ENCODE measurements around the gene ATP1A4. TPM values are rescaled to one million over a fixed set of nuclear protein-coding genes. Genes with fewer than 3 reads are reported as not detected.

ATP1A4 gene
- total RNA-seq, 2 donors from 2014 or later = 2.8 to 5.2 TPM

DNA sequence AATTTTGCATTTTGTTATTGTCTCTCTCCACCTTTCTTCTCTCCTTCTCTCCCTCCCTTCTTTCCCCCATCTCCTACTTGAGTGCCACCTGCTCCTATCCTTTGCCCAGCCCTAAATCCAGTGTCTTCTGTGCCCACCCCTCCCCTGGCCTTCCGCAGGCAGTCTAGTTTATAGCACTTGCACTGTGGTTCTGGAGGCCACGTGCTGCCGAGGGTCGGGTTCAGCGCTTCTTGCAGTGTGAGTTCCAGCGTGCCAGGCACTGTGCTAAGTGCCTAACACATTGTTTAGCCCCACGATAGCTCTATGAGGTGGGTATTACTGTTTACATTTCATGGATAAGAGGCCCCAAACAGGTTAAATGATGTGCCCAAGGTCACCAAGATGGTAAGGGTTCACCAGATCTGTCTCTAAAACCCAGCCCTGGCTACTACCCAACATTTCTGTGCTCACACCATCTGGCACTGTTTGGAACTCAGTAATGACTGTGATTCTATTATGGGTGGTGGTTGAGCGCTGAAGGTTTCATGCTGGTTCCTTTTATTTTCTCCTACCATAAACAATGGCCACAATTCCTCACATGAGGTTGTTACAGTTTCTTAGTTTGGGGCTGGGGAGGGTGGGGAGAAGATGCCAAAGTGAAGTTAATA is 14.1 kb upstream of the ATP1A4 start:
- intact Hi-C loops (cut with DNase I) = no loop called here
- no peak for DNase-seq (ENCODE audit: low spot score)
- Histone ChIP-seq H3K27me3 (replicated peaks; ENCODE audit: insufficient read depth) (no peaks in the 10 kb centered on the region), H3K4me1 (replicated peaks) (no peaks in the 10 kb centered on the region), H3K9me3 (no peaks in the 10 kb centered on the region), H3K4me3 (no peak overlapping the region), H3K27ac (no peak overlapping the region), H3K36me3 (no peaks in the 10 kb centered on the region)
- TF ChIP-seq CTCF (IDR thresholded peaks at IDR 0.05) (no peak), POLR2A (IDR thresholded peaks at IDR 0.05) (no peak), POLR2AphosphoS5 (IDR thresholded peaks at IDR 0.05) (no peak)
- WGBS = 88% methylated on average over 8 of the region's 8 CpGs

DNA sequence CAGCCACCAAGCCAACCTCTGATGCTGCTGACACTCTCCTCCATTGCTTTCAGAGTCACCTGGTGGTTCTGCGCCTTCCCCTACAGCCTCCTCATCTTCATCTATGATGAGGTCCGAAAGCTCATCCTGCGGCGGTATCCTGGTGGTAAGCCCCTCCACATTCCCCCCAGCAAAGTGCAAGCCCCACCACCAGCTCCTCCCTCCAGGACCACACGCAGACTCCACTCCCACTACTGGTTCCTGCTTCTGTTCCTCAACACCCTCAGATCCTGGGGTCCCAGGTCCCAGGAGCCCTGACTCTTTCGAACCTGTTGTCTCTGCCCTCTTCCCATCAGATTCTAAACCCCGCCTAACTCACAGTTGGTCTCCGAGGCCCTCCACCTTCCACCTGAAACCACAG is 11.6 kb upstream of the ATP1A4 start:
- Histone ChIP-seq H3K4me1 (replicated peaks) (no peaks in the 10 kb centered on the region), H3K36me3 (no peaks in the 10 kb centered on the region), H3K9me3 (no peaks in the 10 kb centered on the region), H3K27me3 (replicated peaks; ENCODE audit: insufficient read depth) (no peaks in the 10 kb centered on the region), H3K4me3 (no peak overlapping the region), H3K27ac (no peak overlapping the region)
- intact Hi-C loops (cut with DNase I) = no loop called here
- 93% methylated on average over 8 of the region's 8 CpGs for WGBS
- no peak for DNase-seq (ENCODE audit: low spot score)
- no peak for TF ChIP-seq POLR2AphosphoS5 (IDR thresholded peaks at IDR 0.05)
- TF ChIP-seq CTCF (IDR thresholded peaks at IDR 0.05) = no peak

GRCh38 chr1:160143695-160144094 is 7.7 kb upstream of the ATP1A4 start:
- DNase-seq (ENCODE audit: low spot score) = no peak
- no peaks in the 10 kb centered on the region for H3K4me1 ChIP-seq (replicated peaks)
- no peak overlapping the region for H3K27ac ChIP-seq
- H3K4me3 ChIP-seq = no peak overlapping the region
- intact Hi-C loops (cut with DNase I) = no loop called here
- no peaks in the 10 kb centered on the region for H3K9me3 ChIP-seq
- H3K36me3 ChIP-seq = no peaks in the 10 kb centered on the region
- H3K27me3 ChIP-seq (replicated peaks; ENCODE audit: insufficient read depth) = no peaks in the 10 kb centered on the region
- 43% methylated on average over 1 of the region's 1 CpG for WGBS
- TF ChIP-seq POLR2A (IDR thresholded peaks at IDR 0.05) (no peak), POLR2AphosphoS5 (IDR thresholded peaks at IDR 0.05) (no peak), CTCF (IDR thresholded peaks at IDR 0.05) (no peak)

DNA sequence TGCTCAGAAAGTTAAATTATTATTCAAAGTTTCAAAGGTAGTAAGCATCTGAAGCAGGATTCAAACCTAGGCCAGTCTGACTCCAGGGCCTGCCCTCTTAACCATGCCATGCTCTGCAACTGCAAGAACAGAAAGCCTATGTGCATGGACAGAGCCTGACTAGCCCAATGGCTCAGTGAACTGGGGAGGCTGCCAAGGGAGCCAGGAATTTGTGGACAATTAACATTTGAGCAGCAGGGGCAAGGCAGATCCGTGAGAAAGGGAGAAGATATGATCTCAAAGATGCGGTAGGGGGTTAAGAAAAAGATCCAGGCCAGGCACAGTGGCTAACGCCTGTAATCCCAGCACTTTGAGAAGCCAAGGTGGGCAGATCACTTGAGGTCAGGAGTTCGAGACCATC is 6.5 kb upstream of the ATP1A4 start:
- Histone ChIP-seq H3K4me1 (replicated peaks) (no peaks in the 10 kb centered on the region), H3K4me3 (no peak overlapping the region), H3K36me3 (no peaks in the 10 kb centered on the region), H3K27ac (no peak overlapping the region), H3K27me3 (replicated peaks; ENCODE audit: insufficient read depth) (no peaks in the 10 kb centered on the region), H3K9me3 (no peaks in the 10 kb centered on the region)
- no peak for TF ChIP-seq CTCF (IDR thresholded peaks at IDR 0.05)
- TF ChIP-seq POLR2A (IDR thresholded peaks at IDR 0.05) = no peak
- no peak for TF ChIP-seq POLR2AphosphoS5 (IDR thresholded peaks at IDR 0.05)
- intact Hi-C loops (cut with DNase I) = no loop called here
- WGBS = 43% methylated on average over 4 of the region's 4 CpGs
- no peak for DNase-seq (ENCODE audit: low spot score)

DNA sequence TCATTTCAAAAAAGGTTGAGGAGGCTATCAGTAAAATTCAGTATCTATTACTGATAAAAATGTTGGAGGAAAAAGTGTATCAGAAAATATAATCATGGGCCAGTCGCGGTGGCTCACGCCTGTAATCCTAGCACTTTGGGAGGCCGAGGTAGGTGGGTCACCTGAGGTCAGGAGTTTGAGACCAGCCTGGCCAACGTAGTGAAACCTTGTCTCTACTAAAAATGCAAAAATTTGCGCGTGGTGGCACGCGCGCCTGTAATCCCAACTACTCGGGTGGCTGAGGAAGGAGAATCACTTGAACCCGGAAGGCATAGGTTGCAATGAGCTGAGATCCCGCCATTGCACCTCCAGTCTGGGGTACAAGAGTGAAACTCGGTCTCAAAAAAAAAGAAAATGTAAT is 5.3 kb upstream of the ATP1A4 start:
- Histone ChIP-seq H3K4me3 (no peak overlapping the region), H3K9me3 (no peaks in the 10 kb centered on the region), H3K27ac (no peak overlapping the region), H3K27me3 (replicated peaks; ENCODE audit: insufficient read depth) (no peaks in the 10 kb centered on the region), H3K4me1 (replicated peaks) (no peaks in the 10 kb centered on the region), H3K36me3 (no peaks in the 10 kb centered on the region)
- WGBS = 91% methylated on average over 14 of the region's 14 CpGs
- intact Hi-C loops (cut with DNase I) = no loop called here
- TF ChIP-seq CTCF (IDR thresholded peaks at IDR 0.05) (no peak), POLR2A (IDR thresholded peaks at IDR 0.05) (no peak), POLR2AphosphoS5 (IDR thresholded peaks at IDR 0.05) (no peak)
- no peak for DNase-seq (ENCODE audit: low spot score)

Measured in prostate gland (tissue), 2 donors.